OCI-LY1 (cell line): Measurements from ENCODE around the gene SNTB2.

Source experiments
- H2AFZ ChIP-seq: fragments of 200-600 bp; sonication (generic), shearing (Covaris generic); 2 replicates; pipeline ENCODE4 v1.6.0; 2014; ENCODE audit warnings: antibody characterized with exemption, mild to moderate bottlenecking, low read length
- H3F3A ChIP-seq: fragments of 200-600 bp; sonication (generic), shearing (Covaris generic); 2 replicates; pipeline ENCODE4 v1.6.0; 2014; ENCODE audit warnings: mild to moderate bottlenecking, antibody characterized with exemption, low read length, moderate library complexity; ENCODE audit not compliant: insufficient read depth
- H3K27ac ChIP-seq: fragments of 200-600 bp; sonication (generic); 2 replicates; pipeline ENCODE4 v1.5.1; 2014; ENCODE audit warnings: low read length, mixed run types, mild to moderate bottlenecking, low read depth; ENCODE audit not compliant: poor library complexity, severe bottlenecking
- H3K27me3 ChIP-seq: fragments of 200-600 bp; sonication (generic); 2 replicates; pipeline ENCODE4 v1.6.0; 2014; ENCODE audit warnings: antibody characterized with exemption, mild to moderate bottlenecking, low read length, moderate library complexity; ENCODE audit not compliant: insufficient read depth
- H3K36me3 ChIP-seq: fragments of 200-600 bp; sonication (generic); 2 replicates; pipeline ENCODE4 v1.6.1; 2014; ENCODE audit warnings: mild to moderate bottlenecking, antibody characterized with exemption, low read length, moderate library complexity, mixed read lengths; ENCODE audit not compliant: insufficient read depth
- H3K4me1 ChIP-seq: fragments of 200-600 bp; sonication (generic); 2 replicates; pipeline ENCODE4 v1.5.1; 2014; ENCODE audit warnings: mild to moderate bottlenecking, low read length, moderate library complexity; ENCODE audit not compliant: insufficient read depth, severe bottlenecking
- H3K4me2 ChIP-seq: fragments of 200-600 bp; sonication (generic), shearing (Covaris generic); 2 replicates; pipeline ENCODE4 v1.6.1; 2014; ENCODE audit warnings: low read length
- H3K4me3 ChIP-seq: fragments of 200-600 bp; sonication (generic); 2 replicates; pipeline ENCODE4 v1.5.1; 2014; ENCODE audit warnings: low read length, low read depth, mild to moderate bottlenecking, mixed read lengths; ENCODE audit not compliant: poor library complexity, severe bottlenecking
- H3K79me2 ChIP-seq: fragments of 200-600 bp; shearing (Covaris generic); 2 replicates; pipeline ENCODE4 v1.6.1; 2016; ENCODE audit warnings: mixed run types, low read length, mixed read lengths; ENCODE audit not compliant: insufficient read depth
- H3K9ac ChIP-seq: fragments of 200-600 bp; sonication (generic), shearing (Covaris generic); 2 replicates; pipeline ENCODE4 v1.6.1; 2014; ENCODE audit warnings: mild to moderate bottlenecking, low read length, mixed read lengths
- H3K9me2 ChIP-seq: fragments of 200-600 bp; sonication (generic), shearing (Covaris generic); 2 replicates; pipeline ENCODE4 v1.6.1; 2014; ENCODE audit warnings: low read depth, mild to moderate bottlenecking, low read length, mixed read lengths
- H3K9me3 ChIP-seq: fragments of 200-600 bp; shearing (Covaris generic); 2 replicates; pipeline ENCODE4 v1.6.1; 2014; ENCODE audit warnings: low read length, mixed read lengths
- H4K20me1 ChIP-seq: fragments of 200-600 bp; sonication (generic), shearing (Covaris generic); 2 replicates; pipeline ENCODE4 v1.6.0; 2016; ENCODE audit warnings: mild to moderate bottlenecking, low read length; ENCODE audit not compliant: insufficient read depth
- EZH2 ChIP-seq: fragments of 200-600 bp; sonication (generic), shearing (Covaris generic); IDR thresholded peaks from 2 replicates; pipeline ENCODE4 v1.8.0; 2017; ENCODE audit warnings: borderline replicate concordance, mixed run types, mild to moderate bottlenecking, antibody characterized with exemption, low read length, moderate library complexity, mixed read lengths
- TF ChIP-seq, protein P1 (sequence below): fragments of 200-600 bp; sonication (generic), shearing (Covaris generic); IDR thresholded peaks from 2 replicates; pipeline ENCODE4 v1.5.1; 2017; ENCODE audit warnings: mild to moderate bottlenecking, antibody characterized with exemption, low read length, moderate library complexity, mixed read lengths

SNTB2 gene

DNA sequence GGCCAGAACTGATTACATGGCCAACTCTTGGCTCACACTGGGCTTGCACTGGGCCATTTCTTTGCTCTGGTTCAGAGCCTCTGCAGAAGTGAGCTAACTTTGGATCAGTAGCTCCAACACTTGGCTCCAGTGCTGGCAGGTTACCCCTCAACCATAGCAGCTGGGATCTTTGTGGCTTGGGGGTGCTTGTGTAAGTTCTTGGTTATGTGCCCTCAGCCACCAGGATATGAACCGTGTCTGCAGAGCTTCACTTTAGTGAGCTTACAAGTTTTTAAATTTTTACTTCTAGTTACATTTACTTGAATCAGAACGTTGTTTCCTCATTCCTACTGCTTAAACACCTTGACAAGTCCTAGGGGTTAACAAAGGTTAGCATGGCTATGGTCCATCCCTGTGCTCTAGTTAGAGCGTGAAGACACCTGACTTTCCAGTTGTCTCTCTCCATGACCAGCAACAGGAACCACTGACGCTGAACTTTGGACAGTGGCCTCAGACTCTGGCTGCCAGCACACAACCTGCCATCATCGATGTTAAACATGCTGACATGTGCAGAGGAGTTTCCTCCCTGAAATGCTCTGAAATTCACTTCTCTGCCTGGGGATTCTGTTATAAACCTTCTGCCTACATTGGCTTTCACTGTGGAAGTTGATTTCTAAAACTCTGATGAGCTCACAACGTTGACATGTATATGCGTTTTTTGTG, 139.4 kb downstream of the SNTB2 start:
- H3K27ac ChIP-seq: peak overlapping the region; percentile 31
- peaks cover 44% of the 10 kb centered on the region for H3K4me1 ChIP-seq
- H2AFZ ChIP-seq: no peak overlapping the region
- peak overlapping the region; percentile 82 for H3K4me2 ChIP-seq
- no peaks in the 10 kb centered on the region for H3K27me3 ChIP-seq
- no peaks in the 10 kb centered on the region for H3K9me2 ChIP-seq
- H3K9ac ChIP-seq: peak overlapping the region; percentile 17; the same call in 1 of the 2 replicates
- H3K79me2 ChIP-seq: peaks cover 45% of the 10 kb centered on the region
- H4K20me1 ChIP-seq: no peaks in the 10 kb centered on the region
- TF ChIP-seq, protein P1, sequence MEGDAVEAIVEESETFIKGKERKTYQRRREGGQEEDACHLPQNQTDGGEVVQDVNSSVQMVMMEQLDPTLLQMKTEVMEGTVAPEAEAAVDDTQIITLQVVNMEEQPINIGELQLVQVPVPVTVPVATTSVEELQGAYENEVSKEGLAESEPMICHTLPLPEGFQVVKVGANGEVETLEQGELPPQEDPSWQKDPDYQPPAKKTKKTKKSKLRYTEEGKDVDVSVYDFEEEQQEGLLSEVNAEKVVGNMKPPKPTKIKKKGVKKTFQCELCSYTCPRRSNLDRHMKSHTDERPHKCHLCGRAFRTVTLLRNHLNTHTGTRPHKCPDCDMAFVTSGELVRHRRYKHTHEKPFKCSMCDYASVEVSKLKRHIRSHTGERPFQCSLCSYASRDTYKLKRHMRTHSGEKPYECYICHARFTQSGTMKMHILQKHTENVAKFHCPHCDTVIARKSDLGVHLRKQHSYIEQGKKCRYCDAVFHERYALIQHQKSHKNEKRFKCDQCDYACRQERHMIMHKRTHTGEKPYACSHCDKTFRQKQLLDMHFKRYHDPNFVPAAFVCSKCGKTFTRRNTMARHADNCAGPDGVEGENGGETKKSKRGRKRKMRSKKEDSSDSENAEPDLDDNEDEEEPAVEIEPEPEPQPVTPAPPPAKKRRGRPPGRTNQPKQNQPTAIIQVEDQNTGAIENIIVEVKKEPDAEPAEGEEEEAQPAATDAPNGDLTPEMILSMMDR: no peak
- no peak for TF ChIP-seq EZH2
- peaks cover 72% of the 10 kb centered on the region for H3K36me3 ChIP-seq
- H3F3A ChIP-seq: no peaks in the 10 kb centered on the region
- no peaks in the 10 kb centered on the region for H3K9me3 ChIP-seq
- peak overlapping the region; percentile 84 for H3K4me3 ChIP-seq

GRCh38 chr16:69327585-69328310, 140.8 kb downstream of the SNTB2 start:
- H3K4me2 ChIP-seq: peak overlapping the region; percentile 82
- H3K4me3 ChIP-seq: peak overlapping the region; percentile 84
- H3K9me3 ChIP-seq: no peaks in the 10 kb centered on the region
- peaks cover 45% of the 10 kb centered on the region for H3K79me2 ChIP-seq
- peaks cover 44% of the 10 kb centered on the region for H3K4me1 ChIP-seq
- no peak overlapping the region for H2AFZ ChIP-seq
- peak overlapping the region; percentile 34 for H3K27ac ChIP-seq
- H4K20me1 ChIP-seq: no peaks in the 10 kb centered on the region
- H3K36me3 ChIP-seq: peaks cover 63% of the 10 kb centered on the region
- H3F3A ChIP-seq: no peaks in the 10 kb centered on the region
- no peaks in the 10 kb centered on the region for H3K9me2 ChIP-seq
- H3K9ac ChIP-seq: peak overlapping the region; percentile 76
- H3K27me3 ChIP-seq: no peaks in the 10 kb centered on the region
- TF ChIP-seq, protein P1: no peak
- TF ChIP-seq EZH2: no peak

GRCh38 chr16:69328854-69329316, 141.9 kb downstream of the SNTB2 start:
- TF ChIP-seq, protein P1: no peak
- no peak for TF ChIP-seq EZH2
- Histone ChIP-seq H3K27me3 (no peaks in the 10 kb centered on the region), H3K9me2 (no peaks in the 10 kb centered on the region), H3K4me2 (peak overlapping the region; percentile 82), H3K79me2 (peaks cover 45% of the 10 kb centered on the region), H3K4me1 (peaks cover 44% of the 10 kb centered on the region), H3K9me3 (no peaks in the 10 kb centered on the region), H3K36me3 (peaks cover 59% of the 10 kb centered on the region), H2AFZ (no peak overlapping the region), H3F3A (no peaks in the 10 kb centered on the region), H3K9ac (peak overlapping the region; percentile 76), H4K20me1 (no peaks in the 10 kb centered on the region), H3K27ac (peak overlapping the region; percentile 28), H3K4me3 (peak overlapping the region; percentile 84)
